Measurements from ENCODE around the gene ZFP69. TPM values are rescaled to one million over a fixed set of nuclear protein-coding genes. Genes with fewer than 3 reads are reported as not detected.

Gene ZFP69
- 3.9 and 4.2 TPM in 2 replicates for total RNA-seq

DNA sequence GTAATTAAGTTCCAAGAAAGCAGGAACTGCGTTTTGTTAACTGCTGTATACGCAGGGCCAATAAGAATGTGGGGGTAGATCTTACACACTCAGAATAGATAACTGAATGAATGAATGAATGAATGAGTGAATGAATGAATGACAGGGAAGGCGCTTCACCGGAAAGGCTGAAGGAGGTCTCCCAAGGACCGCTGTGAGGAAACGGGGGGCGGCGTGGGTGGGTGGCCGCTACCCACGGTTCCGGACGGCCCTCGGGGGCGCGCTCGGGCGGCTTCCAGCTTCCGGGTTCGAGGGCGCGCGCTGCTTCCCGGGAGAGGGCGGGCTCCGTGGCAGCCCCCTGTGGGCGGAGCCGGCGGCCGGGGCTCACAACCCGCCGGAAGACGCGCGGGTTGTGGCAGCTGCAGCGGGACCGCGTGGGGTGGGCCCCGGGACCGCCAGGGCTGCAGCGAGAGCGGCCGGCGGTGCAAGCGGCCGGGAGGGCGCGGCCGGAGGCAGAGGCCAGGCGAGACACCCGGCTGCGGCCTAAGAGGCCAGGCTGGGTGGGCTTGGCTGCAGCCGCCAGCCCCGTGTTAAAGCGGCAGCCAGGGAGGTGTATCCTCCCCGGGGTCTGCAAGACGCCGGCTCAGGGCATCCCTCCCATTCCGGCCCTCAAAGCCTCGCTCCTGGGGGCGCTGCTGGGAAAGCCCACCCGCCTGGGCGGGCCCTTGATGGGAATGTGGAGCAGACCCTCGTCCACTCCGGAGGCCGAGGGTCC, at the start of gene ZFP69:
TSS of gene ZFP69 (plus strand) at position 367 of the 754 bp plus-strand sequence. CDS start 2,072 bp downstream, outside the sequence.

DNA sequence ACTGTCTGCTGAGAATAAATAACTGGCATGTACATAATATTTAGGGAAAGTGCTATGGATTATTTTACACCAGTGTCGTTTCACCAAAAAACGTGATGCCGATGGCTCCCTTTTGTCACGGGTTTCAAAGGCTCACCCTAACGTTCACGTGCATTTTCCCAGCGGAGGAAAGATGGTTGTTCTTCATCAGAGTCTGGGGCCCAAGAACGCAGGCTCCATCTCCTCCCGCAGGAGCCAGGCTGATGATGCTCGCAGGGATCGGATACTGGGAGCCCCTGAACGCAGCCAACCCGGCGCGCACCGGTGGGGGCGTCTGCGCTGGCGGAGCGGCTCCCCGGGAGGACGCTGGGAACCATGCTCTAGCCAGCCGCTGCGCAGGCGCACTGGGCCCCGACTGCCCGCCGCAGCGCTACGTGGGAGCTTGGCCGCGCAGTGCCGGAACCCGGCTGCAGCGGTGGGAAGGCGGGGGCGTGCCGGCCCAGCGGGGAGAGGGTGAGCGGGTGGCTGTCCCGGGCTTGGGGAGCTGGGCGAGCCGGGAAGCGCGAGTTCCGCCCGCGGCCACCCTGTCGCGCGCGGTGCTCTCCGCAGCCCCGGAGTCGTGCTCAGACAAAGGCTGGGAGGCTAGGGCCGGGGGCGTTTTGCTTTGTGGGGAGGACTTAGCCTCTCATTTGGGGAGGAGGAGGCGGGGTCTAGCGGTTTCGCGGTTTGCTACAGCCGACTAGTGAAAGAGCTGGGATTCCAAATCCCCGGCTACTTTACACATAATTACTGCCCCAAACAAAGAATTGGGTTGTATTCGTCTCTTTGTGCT, 27.2 kb upstream of the ZFP69 start, which contains the start of gene ZFP69B:
TSS of gene ZFP69B (plus strand) at position 793 of the 811 bp plus-strand sequence. CDS start 486 bp downstream, outside the sequence.

GRCh38 chr1:40508375-40509341, 31.6 kb downstream of the ZFP69 start, which contains the start of gene EXO5:
EXO5 (plus strand) TSS chr1:40508767; CDS start chr1:40514545, 5,778 bp downstream.

GRCh38 chr1:40531381-40532061, 54.4 kb downstream of the ZFP69 start, which contains the start of gene ZNF684:
ZNF684 (plus strand) TSS chr1:40531637; CDS start chr1:40533167, 1,530 bp downstream.

Other genes starting within 250 kb of the ZFP69 start
- gene TMCO2, start 229.4 kb upstream of the ZFP69 start, total RNA-seq, result not detected in 2 replicates
- gene ZMPSTE24, start 219.1 kb upstream of the ZFP69 start, total RNA-seq, result 108 and 137 TPM in 2 replicates
- 1.4 and 2.3 TPM in 2 replicates for gene COL9A2, start 160.0 kb upstream of the ZFP69 start, total RNA-seq
- 15.2 and 18.5 TPM in 2 replicates for gene SMAP2, start 103.6 kb upstream of the ZFP69 start, total RNA-seq
- 3.5 and 3.9 TPM in 2 replicates for gene ZFP69B, start 26.8 kb upstream of the ZFP69 start, total RNA-seq
- gene EXO5, start 31.5 kb downstream of the ZFP69 start, total RNA-seq, result 12.0 and 13.6 TPM in 2 replicates
- 3.5 and 3.8 TPM in 2 replicates for gene ZNF684, start 54.3 kb downstream of the ZFP69 start, total RNA-seq
- gene RIMS3, start 188.4 kb downstream of the ZFP69 start, total RNA-seq, result 0.43 and 0.52 TPM in 2 replicates
- gene NFYC, start 214.4 kb downstream of the ZFP69 start, total RNA-seq, result 16.7 and 19.3 TPM in 2 replicates

Measured in articular chondrocyte of knee joint (primary cell).